NCI-H1694 (cell line): ENCODE measurements around the gene HSPB6.
"Not testable (repeated sequence)": the region's sequence is repeated elsewhere in the genome, so short reads cannot be mapped to it uniquely, and the experiment has no call there.

ENCODE experiments used
- DNase-seq: peaks from one replicate; lab custom pipeline; 2025; lab: John Stamatoyannopoulos, UW

HSPB6 gene, protein sequence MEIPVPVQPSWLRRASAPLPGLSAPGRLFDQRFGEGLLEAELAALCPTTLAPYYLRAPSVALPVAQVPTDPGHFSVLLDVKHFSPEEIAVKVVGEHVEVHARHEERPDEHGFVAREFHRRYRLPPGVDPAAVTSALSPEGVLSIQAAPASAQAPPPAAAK

DNA sequence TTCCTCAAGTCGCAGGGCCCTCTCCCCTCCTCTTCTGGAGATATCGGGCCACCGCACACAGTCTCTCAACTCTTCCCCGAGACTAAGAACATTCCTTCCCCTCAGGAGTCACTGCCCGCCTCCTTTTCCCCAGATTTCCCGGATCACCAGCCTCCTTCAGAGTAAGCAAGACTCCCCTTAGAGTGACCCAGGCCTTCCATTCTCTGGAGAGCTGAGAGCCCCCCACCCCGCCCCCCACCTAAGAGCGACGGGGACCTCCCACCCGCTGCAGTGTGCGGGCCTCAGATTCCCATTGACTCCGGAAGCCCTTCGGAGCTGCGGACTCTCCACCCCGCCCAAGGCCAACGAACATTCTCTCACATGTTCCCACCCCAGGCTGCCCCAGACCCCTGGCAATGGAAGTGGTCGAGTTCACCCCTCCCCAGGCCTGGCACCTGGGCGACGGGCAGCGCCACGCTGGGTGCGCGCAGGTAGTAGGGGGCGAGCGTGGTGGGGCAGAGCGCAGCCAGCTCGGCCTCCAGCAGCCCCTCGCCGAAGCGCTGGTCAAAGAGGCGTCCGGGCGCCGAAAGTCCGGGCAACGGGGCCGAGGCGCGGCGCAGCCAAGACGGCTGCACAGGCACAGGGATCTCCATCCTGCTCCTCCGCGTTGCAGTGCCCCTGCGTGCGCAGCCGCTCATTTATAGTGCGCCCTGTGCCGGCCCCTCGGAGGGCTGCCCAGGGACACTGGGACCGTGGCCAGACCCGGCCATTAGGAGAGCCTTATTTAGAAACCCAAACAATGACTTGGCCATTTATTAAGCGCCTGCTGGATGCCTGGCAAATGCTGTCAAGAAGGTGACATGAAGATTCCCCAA, at the start of gene HSPB6:
HSPB6 (minus strand) TSS at position 653 of the 854 bp plus-strand sequence; CDS start at position 632, 21 bp downstream.
- no peak for DNase-seq

DNA sequence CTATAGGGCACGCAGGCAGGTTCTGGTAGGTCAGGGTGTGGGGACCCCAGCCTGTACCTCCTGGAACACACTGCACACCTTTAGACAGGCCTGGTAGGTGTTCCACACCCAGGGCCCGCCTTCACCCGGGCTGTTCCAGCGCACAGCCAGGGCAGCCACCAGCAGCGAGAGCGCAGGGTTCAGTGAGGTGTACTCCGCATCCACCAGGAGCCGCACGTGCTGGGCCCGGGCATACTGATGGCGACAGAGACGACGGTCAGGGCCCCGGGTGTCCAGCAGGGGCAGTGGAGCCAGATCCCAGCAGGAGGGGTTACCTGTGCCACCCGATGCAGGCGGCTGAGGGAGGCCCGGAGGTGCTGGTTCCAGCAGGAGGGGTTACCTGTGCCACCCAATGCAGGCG, 49.8 kb upstream of the HSPB6 start:
- DNase-seq: no peak

DNA sequence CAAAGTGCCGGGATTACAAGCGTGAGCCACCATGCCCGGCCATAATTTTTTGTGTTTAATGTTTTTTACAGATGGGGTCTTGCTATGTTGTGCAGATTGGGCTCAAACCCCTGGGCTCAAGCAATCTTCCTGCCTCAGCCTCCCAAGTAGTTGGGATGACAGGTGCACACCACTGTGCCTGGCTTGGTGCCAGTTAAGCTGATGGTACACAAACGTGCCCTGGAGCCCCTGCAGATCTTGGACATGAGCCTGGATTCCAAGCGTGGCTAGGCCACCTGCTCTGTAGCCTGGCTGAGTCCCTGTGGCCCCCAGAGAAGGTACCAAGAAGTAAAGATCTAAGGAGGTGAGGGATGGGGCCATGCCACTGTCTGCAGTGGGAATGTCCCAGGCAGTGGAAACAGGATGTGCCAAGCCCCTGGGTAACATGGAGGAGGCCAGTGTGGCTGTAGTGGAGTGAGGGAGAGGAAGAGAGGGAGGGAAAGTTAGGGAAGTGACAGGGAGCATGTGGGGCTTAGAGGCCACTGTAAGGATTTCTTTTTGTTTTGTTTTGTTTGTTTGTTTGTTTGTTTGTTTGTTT, 48.8 kb upstream of the HSPB6 start:
- DNase-seq: peak; percentile 19

DNA sequence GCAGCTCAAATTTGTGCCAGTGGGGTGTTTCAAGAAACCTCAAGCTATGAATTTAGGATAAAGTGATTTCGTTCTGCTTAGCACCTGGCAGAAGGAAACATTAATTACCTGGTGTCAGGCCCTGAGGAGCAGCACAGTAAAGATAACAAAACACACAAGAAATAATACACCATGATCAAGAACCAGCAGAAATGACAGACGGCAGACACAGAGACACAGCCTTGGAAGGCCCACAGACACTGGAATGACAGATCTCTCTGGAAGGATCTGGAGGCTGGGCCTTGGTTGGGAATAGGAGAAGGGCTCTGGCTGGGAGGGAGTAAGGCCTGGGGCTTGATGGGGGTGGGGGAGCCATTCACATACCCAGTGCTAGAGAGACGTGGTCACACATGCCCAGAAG, 45.0 kb upstream of the HSPB6 start:
- DNase-seq: no peak

DNA sequence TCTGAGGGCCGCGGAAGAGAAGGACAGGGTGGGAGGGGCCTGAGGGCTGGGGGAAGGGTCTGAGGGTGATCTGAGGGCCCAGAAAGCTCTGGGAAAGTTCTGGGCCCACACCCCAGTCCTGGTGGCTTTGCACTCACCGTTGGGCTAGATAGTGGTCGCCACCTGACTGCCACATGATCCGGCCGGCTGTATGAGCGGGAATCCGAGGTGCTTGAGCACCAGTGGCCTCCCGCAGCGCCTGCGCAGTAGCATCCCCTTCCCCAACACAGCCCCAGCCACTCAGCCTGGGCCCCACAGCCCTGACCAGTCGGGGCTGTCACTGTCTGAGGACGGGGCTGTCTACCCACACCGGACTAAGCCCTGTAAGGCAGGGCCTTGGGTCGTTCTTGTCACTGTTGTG, 40.8 kb upstream of the HSPB6 start:
- DNase-seq: no peak

DNA sequence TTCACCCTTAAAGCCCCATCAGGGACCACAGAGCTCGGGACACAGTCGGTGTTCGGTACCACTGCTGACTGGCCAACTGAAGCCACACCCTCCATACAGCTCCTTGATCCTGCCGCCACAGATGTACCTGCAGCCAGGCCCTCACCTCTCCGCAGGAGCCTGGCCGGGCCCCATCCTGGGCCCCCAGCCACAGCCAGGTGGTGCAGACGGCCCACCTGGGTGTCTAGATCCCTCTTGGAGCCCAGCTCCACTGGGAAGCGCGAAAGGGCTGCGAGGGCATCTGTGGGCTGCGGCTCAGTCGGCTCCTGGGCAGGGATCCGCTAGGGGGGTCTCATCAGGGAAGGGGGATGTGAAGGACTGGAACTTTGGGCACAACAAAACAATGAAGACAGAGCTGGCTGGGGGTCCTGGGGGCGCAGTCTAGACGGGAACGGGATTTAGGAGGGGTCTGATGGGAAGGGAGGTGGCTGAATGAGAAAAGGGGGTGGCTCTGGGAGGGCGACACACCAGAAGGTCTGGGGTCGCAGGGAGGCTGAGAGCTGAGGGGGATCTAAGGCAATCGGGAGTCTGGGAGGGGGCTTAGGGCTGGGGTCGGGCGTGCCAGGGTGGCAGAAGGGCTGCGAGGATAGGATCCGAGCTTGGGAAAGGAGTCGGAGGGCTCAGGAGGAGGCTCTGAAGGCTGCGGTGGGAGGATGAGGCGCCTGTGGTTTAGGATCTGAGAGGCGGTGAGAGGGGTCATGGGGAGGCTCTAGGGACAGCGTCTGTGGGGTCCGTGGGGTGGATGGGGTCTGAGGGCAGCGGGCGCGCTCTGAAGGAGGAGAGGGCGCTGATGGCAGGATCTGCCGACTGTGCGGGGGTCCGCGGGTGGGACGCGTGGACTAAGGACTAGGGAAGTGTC, 40.1 kb upstream of the HSPB6 start:
- no peak for DNase-seq

DNA sequence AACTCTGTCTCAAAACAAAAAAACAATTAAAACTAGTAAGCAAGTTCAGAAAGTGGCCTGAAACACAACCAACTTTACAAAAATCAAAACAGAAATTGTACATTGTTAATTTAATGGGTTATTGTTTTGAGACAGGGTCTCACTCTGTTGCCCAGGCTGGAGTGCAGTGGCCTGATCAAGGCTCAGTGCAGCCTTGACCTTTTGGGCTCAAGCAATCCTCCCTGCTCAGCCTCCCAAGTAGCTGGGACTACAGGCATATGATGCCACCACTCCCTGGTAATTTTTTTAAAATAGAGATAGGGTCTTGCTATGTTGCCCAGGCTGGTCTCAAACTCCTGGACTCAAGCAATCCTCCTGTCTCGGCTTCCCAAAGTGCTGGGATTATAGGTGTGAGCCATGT, 38.7 kb upstream of the HSPB6 start:
- DNase-seq: not testable (repeated sequence)

DNA sequence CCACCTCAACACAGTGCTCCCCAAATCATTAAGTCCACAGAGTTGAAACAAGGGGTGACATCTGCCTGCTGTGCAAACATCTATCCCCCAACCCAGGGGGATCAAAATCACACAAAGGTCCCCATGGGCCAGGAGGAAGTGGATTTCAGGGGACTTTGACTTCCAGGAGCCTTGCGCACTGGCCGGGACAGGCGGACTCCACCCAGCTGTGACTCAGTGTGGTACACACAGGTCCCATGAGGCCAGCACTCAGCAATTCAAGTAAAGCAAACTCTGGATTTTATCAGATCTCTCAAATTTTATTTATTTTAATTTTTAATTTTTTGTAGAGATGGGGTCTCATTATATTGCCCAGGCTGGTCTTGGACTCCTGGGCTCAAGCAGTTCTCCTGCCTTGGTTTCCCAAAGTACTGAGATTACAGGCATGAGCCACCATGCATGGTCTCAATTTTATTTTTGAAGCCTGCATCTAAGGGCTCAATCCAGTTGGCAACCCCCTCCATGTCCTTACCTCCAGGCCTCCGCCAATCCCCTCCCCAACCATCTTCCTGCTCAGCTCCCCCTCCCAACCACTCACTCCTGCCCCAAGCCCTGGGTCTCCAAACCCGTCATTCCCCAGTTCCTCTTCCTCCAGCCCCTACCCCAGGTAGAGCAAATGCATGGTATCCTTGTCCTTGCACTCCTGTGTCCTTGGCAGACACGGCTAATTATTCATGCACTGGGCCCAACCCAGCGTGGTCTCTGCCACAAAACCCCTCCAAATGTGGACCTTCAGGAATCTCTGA, 36.7 kb upstream of the HSPB6 start:
- DNase-seq: no peak

DNA sequence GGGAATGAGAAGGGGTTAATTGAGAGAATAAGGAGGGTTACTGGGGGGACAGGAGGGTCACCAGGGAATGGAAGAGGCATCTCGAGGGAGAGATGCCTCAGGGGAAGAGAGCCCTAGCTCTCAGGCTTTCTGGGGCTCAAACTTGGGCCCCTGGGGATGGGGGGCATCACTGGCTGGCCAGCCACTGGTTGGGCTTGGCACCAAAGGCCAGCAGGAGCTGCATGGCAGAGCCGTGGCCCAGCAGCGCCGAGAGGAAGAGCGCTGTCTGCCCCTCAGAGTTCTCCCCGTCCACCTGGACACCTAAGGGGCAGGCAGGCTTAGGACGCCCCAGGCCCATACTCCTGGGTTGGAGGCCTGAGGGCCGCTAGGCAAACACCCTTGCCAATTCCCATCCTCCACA, 36.1 kb upstream of the HSPB6 start:
- DNase-seq: no peak

DNA sequence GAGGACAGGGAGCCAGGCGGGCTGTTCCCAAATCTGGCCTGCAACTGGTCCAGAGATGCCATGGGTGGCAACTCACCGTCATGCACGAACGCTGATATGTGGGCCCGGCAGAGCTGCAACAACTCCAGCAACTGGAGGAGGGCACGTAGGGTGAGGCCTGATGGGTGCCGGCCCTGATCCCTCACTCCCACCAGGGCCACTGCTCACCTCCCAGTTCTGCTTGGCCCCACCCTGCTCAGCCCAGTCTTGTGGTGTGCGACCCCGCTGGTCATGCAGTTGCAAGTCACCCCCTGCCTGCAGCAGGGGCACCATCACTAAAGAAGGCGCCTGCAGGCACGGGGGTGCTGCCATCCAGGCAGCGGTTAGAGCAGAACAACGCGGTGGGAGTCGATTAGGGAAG, 35.5 kb upstream of the HSPB6 start:
- no peak for DNase-seq

DNA sequence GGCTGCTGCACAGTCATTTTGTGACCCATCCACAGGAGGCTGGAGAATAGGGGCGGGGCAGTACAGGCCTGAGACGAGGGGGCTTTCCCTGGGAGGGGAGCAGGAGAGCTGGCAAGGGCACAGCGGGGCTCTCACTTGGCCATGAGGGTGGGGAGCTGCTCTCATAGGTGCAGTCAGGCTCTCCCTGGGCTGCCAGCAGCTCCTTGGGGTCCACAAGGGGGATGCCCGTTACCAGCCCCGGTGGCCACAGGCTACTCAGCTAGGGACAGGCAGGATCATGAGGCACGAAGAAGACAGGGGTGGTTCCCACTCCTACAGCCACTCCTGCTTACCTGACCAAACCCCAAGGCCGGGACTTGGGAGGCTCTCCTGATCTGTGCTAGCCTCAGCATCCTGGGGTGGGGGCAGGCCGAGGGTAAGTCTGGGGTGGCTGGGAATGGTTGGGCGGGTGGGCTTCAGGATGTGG, 35.0 kb upstream of the HSPB6 start:
- no peak for DNase-seq

DNA sequence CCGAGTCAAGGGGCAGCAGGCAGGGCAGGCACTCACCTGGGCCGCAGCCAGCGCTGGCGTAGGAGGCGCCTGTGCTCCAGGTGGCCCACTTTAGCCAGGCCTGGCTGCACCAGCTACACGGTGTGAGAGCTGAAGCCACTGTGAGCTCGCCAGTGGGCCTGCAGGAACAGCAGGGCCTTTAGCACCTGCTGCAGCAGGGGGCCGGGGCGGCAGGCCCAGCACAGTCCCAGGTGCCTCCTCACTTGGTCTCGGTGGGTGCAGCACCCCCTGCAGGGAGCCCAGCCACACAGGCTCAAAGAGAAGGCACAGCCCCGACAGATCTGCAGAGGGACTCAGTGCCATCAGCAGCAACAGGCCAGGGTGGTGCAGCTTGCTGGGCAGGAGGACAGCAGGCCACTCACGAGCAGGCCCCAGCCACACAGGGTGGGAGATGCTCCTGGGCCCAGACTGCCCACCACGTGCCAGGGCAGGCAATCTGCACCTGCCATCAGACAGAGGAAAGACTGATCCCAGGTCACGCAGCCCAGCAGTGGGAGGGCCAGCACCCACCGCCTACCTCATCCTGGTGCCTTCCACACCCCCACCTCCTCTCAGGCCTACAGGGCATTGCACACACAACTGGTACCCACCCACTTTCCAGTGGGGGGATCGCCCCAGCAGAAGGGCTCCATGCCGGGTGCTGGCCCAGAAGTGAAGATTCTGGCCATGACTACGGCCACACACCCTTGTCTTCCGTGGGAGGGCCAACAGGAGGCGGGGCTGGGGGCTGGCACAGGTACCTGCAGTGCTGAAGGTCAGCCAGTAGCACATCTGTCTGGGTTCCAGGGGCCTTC, 34.4 kb upstream of the HSPB6 start:
- DNase-seq: no peak

DNA sequence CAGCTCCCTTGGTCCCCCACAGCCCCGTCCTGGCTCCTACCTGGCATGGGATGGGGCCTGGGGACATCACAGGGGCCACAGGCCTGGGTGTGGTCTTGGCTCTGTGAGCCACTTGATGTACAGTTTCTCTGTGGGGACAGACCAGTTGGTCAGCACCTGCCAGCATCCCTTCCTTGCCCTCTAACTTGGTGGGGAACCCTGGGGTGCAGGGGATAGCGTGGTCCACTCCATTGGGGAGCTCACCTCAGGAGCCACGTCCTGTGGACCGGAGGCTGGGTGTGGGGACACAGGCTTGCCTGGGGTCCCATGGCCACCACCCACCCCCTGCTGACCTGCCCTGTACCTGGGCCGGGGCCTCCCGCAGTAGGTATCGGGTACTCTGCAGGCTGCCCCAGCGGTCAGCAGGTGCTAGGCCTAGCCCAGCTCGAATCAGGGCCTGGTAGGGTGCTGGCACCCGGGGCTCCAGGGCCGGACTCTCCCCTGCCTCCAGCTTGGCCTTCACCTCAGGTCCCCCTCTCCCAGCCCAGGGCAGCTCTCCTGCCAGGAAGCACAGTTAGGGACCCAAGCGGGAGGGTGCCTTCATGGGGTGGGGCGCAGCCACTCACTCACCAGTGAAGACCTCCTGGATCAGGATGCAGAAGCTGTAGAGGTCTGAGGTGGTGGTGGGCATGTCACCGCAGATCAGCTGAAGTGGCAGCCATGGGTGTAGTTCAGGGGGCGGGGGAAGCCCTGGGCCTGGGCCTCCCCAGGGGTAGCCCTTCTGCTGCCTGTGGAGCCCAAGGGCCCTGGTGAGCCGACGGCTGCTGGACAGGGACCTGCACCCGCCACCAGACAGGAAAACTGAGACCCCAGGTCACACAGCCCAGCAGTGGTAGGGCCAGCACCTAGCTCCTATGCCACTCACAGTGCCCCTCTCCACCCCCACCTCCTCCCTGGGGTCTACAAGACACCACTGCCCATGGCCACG, 33.4 kb upstream of the HSPB6 start:
- DNase-seq: no peak

DNA sequence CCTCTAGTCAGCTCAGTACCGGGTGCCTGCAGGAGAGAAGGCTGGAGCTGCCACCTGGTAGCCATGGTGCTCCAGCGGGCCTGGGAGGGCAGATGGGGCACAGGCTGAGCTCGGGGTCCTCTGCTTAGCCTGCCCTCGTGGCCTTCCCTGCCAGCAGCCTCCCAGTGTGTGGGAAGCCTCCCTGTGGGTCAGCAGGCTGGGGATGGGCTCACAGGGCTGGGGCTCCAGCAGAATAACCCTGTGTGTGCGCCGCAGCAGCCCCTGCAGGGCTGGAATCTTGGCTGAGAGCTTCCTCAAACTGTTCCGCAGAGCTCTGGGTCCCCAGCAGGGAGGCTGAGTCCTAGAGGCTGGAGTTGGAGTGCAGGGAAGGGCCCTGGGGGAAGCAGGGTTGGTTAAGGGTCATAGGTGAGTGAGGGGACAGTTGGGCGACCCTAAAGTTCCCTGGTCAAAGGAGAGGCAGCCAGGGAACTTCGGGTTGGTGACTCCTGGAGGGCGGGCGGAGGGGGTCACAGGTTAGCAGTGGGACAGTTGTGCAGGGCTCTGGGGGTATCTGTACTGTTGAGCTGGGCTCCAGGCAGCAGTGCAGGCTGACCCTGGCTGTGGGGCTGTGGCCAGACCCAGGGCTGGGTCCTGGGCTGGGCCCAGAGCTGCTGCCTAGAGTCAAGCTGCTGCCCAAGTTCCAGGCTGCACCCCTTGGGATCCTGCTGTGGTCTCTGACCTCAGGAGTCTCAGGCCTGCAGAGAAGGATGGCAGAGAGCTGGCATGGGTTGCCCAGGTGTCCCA, 32.6 kb upstream of the HSPB6 start:
- DNase-seq: no peak

DNA sequence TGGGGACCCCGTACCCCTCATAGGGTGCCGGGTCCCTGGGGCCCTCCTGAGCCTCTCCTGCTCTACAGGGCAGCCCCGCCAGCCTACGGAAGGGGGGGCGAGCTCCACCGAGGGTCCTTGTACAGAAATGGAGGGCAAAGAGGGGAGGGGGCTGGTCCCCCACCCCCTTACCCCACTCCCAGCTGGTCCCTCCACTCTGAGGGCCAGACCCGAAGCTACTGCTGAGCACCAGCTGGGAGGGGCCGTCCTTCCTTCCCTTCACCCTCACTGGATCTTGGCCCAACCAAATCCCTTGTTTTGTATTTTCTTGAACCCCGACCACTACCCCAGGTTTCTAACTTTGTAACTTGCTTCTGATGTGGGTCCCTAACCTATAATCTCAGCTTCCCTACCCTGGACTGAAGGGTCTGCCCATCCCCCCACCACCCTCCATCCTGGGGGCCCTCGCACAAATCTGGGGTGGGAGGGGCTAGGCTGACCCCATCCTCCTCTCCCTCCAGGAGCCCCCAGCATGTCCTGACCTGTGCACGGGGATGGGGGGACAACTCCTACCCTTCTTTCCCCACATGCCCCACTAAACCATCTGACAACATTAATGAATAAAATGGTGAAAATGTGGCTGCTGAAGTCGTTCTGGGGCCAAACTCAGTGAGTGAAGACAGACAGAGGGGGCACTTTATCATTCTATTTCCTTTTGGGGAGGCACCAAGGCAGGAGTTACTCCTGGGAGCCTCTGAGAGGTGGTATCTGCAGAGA, 31.6 kb upstream of the HSPB6 start:
- no peak for DNase-seq

DNA sequence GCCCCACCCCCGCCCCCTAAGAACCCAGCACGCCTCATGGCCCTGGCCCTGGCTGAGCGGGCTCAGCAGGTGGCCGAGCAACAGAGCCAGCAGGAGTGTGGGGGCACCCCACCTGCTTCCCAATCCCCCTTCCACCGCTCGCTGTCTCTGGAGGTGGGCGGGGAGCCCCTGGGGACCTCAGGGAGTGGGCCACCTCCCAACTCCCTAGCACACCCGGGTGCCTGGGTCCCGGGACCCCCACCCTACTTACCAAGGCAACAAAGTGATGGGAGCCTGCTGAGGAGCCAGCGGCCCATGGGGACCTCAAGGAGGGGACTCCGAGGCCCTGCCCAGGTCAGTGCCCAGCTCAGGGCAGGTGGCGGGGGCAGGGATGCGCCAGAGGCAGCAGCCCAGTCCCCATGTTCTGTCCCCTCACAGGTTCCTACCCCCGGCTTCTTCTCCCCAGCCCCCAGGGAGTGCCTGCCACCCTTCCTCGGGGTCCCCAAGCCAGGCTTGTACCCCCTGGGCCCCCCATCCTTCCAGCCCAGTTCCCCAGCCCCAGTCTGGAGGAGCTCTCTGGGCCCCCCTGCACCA, 30.5 kb upstream of the HSPB6 start:
- no peak for DNase-seq
